CD4-positive, alpha-beta memory T cell (primary cell): ENCODE results near the gene RASGRF2. TPM values are rescaled to one million over a fixed set of nuclear protein-coding genes. Genes with fewer than 3 reads are reported as not detected.

Experiments
- CTCF ChIA-PET: fragments of 350-600 bp; sonication (Branson Sonifier 250); formaldehyde crosslinking; loops from one replicate; lab custom pipeline; 2021; ENCODE audit warnings: inconsistent platforms; ENCODE audit not compliant: partially characterized antibody; lab: Charles Lee
- POLR2A ChIA-PET: fragments of 350-600 bp; sonication (Branson Sonifier 250); formaldehyde crosslinking; loops from one replicate; lab custom pipeline; 2021; ENCODE audit not compliant: partially characterized antibody; lab: Charles Lee
- DNase-seq, 5 donors: peaks; one replicate each; pipeline versions ENCODE4 v3.0.0 to v3.0.0-alpha.2; 2020 to 2022; ENCODE audit warnings: mixed read lengths in 1 of 5
- H3K27ac ChIP-seq: one replicate; pipeline ENCODE4 v1.7.0; 2013; ENCODE audit warnings: low read depth, low read length
- H3K27me3 ChIP-seq: 2 replicates; pipeline ENCODE4 v1.7.0; 2013; ENCODE audit warnings: mild to moderate bottlenecking, low read length, moderate library complexity; ENCODE audit not compliant: insufficient read depth
- H3K36me3 ChIP-seq: 2 replicates; pipeline ENCODE4 v1.7.0; 2013; ENCODE audit warnings: mild to moderate bottlenecking, low read length, moderate library complexity; ENCODE audit not compliant: insufficient read depth
- H3K4me1 ChIP-seq: 2 replicates; pipeline ENCODE4 v1.7.0; 2013; ENCODE audit warnings: mild to moderate bottlenecking, low read length, moderate library complexity; ENCODE audit not compliant: insufficient read depth
- H3K4me3 ChIP-seq, 2 donors: one replicate each; pipeline ENCODE4 v1.7.0; 2013; ENCODE audit warnings: low read length in 2 of 2, mild to moderate bottlenecking in 1 of 2
- H3K9me3 ChIP-seq, 2 donors: one replicate each; pipeline ENCODE4 v1.7.0; 2013; ENCODE audit warnings: low read length in 2 of 2, control low read depth in 1 of 2; ENCODE audit not compliant: control insufficient read depth in 1 of 2
- H3K27ac Mint-ChIP-seq, 7 donors: one replicate each; pipeline ENCODE4 v1.8.0; 2020 to 2021; ENCODE audit warnings: mixed read lengths in 7 of 7, mild to moderate bottlenecking in 6 of 7, inconsistent platforms in 3 of 7, moderate library complexity in 3 of 7
- H3K27me3 Mint-ChIP-seq, 2 donors: one replicate each; pipeline ENCODE4 v1.8.0; 2020 to 2021; ENCODE audit warnings: mixed read lengths in 2 of 2
- H3K36me3 Mint-ChIP-seq, 2 donors: one replicate each; pipeline ENCODE4 v1.8.0; 2020 to 2021; ENCODE audit warnings: mixed read lengths in 2 of 2, inconsistent platforms in 1 of 2, mild to moderate bottlenecking in 1 of 2
- H3K4me1 Mint-ChIP-seq, 4 donors: one replicate each; pipeline ENCODE4 v1.8.0; 2020 to 2021; ENCODE audit warnings: mixed read lengths in 4 of 4, mild to moderate bottlenecking in 1 of 4
- H3K4me3 Mint-ChIP-seq, 8 donors: one replicate each; pipeline ENCODE4 v1.8.0; 2020 to 2021; ENCODE audit warnings: mixed read lengths in 8 of 8, mild to moderate bottlenecking in 7 of 8, moderate library complexity in 6 of 8, inconsistent platforms in 3 of 8
- H3K9me3 Mint-ChIP-seq, 8 donors: one replicate each; pipeline ENCODE4 v1.8.0; 2020 to 2021; ENCODE audit warnings: mixed read lengths in 8 of 8, mild to moderate bottlenecking in 5 of 8, inconsistent platforms in 3 of 8, moderate library complexity in 1 of 8
- intact Hi-C: fragments of 100-400 bp; cut with micrococcal nuclease; formaldehyde crosslinking; loops from one replicate; pipeline ENCODE4 v1.15.1; 2023
- polyA plus RNA-seq, 2 donors: library from polyadenylated mRNA; unstranded; fragments of 300-500 nt; fragmentation: Illumina TruSeq; gene quantifications; one replicate each; pipeline ENCODE4 v1.2.3, GENCODE V29; 2021
- total RNA-seq, 2 experiments: library from RNA; stranded (reverse); gene quantifications; one replicate each; pipeline ENCODE4 v1.2.3, GENCODE V29; 2021

RASGRF2 gene
- total and polyA plus RNA-seq, 4 experiments from 2014 or later, result 10.0 to 39.3 (median 25.3) TPM

DNA sequence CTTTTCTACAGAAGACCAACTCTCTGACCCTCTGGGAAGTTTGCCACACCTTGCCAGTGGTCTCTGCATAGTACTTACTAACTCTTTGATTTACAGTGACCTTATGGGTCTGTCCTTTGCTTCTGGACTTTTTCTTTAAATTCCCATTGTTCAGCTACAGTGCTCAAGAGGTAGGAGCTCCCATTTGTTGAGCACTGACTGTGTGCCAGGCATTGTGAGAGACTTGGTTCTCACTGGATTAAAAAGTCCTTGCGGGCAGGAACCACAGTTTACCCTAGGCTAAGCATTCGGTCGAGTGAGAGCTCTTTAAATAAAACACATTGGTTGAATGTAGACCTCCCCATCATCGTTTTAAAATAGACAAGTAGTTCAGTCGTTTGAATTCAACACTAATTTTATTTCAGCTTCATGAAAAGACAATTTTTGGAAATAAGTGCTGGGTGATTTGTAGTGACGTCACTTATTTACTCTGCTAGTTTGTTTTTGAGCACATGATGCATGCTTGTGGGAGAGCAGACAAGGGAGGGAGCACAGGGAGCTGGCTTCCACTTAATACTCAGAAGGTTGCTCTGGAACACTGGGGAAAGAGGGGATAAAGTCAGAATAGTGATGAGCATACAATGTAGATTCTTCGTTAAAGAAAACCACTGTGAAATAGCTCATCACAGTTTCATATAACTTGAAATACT, 27.1 kb downstream of the RASGRF2 start:
- ChIA-PET POLR2A (interaction anchor here (1.1 to 1.7 kb wide), 3 partner anchors 10 to 20 kb away, joined by 3 to 6 read pairs (median 5); no protein-coding TSS in a partner anchor), CTCF (interaction anchor here (0.7 to 2.0 kb wide), 7 partner anchors 8 to 121 kb away, joined by 3 to 10 read pairs (median 3); no protein-coding TSS in a partner anchor)
- H3K27ac ChIP-seq, result no peak overlapping the region
- H3K36me3 ChIP-seq, result no peaks in the 10 kb centered on the region
- H3K9me3 ChIP-seq, result no peaks in the 10 kb centered on the region
- no peak for DNase-seq
- Mint-ChIP-seq H3K27me3 (no peaks in the 10 kb centered on the region), H3K4me1 (peaks cover 41 to 79% (median 66%) of the 10 kb centered on the region in 4 donors), H3K4me3 (peak overlapping the region in 5 of 8 donors; percentile 4 to 53 (median 27)), H3K27ac (peak overlapping the region in 3 of 7 donors; percentile 7 to 91 (median 36)), H3K36me3 (peaks cover 2 to 10% of the 10 kb centered on the region in 2 donors), H3K9me3 (no peaks in the 10 kb centered on the region)
- H3K4me1 ChIP-seq, result peaks cover 52% of the 10 kb centered on the region
- no peak overlapping the region for H3K4me3 ChIP-seq
- intact Hi-C loops, result no loop called here
- H3K27me3 ChIP-seq, result no peaks in the 10 kb centered on the region

DNA sequence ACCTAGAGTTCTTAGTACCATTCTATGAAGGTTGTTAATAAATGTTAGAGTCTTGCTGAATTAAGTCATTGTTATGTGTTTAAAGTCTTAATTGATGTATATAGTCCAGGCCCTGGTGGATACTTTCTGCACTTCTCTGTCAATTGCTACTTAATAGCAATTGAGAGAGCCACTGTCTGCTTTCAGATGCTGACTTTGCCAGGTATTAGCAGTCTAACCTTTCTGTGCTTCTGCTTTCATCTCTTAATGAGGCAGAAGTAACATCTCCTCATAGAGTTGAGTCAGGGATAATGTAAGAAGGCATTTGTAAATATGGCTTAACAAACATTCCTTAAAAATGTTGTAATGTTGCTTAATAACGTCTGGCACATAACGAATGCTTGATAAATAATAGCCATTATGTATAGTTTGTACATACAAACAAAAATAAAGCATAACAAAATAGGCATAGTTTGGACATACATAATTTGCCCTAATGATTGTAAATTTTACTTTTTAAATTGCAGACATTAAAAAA, 28.3 kb downstream of the RASGRF2 start:
- Histone ChIP-seq H3K36me3 (no peaks in the 10 kb centered on the region), H3K9me3 (no peaks in the 10 kb centered on the region), H3K27ac (no peak overlapping the region), H3K4me3 (no peak overlapping the region), H3K4me1 (peaks cover 56% of the 10 kb centered on the region), H3K27me3 (no peaks in the 10 kb centered on the region)
- ChIA-PET CTCF (no interaction called here), POLR2A (no interaction called here)
- H3K36me3 Mint-ChIP-seq, result peaks cover 4 to 5% of the 10 kb centered on the region in 2 donors
- no peaks in the 10 kb centered on the region for H3K9me3 Mint-ChIP-seq
- peak overlapping the region in 2 of 8 donors; percentile 14 to 26 for H3K4me3 Mint-ChIP-seq
- intact Hi-C loops, result loop anchor here (2.0 kb wide), 1 partner anchor 18 kb away; no protein-coding TSS in a partner anchor
- H3K27ac Mint-ChIP-seq, result peak overlapping the region in 1 of 7 donors; percentile 7
- H3K4me1 Mint-ChIP-seq, result peaks cover 50 to 82% (median 71%) of the 10 kb centered on the region in 4 donors
- no peaks in the 10 kb centered on the region for H3K27me3 Mint-ChIP-seq
- no peak for DNase-seq

DNA sequence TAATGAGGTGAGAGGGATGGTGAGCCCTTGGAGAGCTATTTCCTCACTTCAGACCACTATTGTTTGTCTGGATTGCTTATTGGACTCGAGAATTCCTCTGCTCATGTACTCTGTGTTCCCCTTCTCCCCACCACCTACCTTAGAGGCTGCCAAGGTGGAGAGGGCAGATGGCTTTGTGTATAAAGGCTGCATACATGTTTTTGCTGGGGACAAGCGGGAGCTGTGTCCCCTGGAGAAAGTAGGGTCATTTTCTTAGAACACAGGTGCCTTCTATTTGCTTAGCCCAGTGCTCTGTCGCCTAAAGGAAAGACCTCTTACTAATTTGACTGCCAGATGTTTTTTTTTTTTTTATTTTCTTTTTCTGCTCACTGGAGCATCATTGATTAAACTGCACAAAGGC, 29.7 kb downstream of the RASGRF2 start:
- H3K4me3 ChIP-seq, result no peak overlapping the region
- H3K9me3 ChIP-seq, result no peaks in the 10 kb centered on the region
- peaks cover 47 to 88% (median 71%) of the 10 kb centered on the region in 4 donors for H3K4me1 Mint-ChIP-seq
- no peaks in the 10 kb centered on the region for H3K9me3 Mint-ChIP-seq
- no peak overlapping the region for H3K4me3 Mint-ChIP-seq
- H3K36me3 Mint-ChIP-seq, result peaks cover 0 to 6% of the 10 kb centered on the region in 2 donors
- H3K27ac Mint-ChIP-seq, result no peak overlapping the region
- CTCF ChIA-PET, result no interaction called here
- peaks cover 59% of the 10 kb centered on the region for H3K4me1 ChIP-seq
- no peaks in the 10 kb centered on the region for H3K36me3 ChIP-seq
- DNase-seq, result no peak
- H3K27me3 ChIP-seq, result no peaks in the 10 kb centered on the region
- POLR2A ChIA-PET, result interaction anchor here (1.1 to 1.2 kb wide), 2 partner anchors 17 to 29 kb away, joined by 5 to 6 read pairs; partner anchors contain the start of gene RASGRF2
- intact Hi-C loops, result loop anchor here (2.0 kb wide), 1 partner anchor 17 kb away; no protein-coding TSS in a partner anchor
- H3K27me3 Mint-ChIP-seq, result no peaks in the 10 kb centered on the region
- no peak overlapping the region for H3K27ac ChIP-seq

DNA sequence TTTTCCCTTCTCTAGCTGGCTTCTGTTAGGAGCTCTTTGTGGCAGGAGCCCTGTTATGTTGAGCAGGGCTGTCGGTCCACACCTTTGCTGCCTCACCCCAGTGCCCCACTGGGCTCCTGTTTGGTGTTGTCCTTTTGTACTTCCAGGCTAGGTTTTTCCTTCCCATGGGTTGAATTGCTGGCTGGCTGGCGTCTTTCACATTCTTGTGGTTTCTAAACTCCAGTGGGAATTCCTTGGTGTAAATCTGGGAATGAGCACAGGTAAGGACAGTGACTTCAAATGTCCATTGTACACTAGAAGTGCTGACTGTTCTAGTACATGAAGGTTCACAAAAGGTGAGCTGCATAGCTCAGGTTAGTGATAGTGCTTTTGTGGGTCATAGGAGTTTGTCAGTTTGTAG, 30.4 kb downstream of the RASGRF2 start:
- intact Hi-C loops, result no loop called here
- Histone ChIP-seq H3K27ac (no peak overlapping the region), H3K27me3 (no peaks in the 10 kb centered on the region), H3K36me3 (no peaks in the 10 kb centered on the region), H3K4me3 (no peak overlapping the region), H3K9me3 (no peaks in the 10 kb centered on the region), H3K4me1 (peaks cover 58% of the 10 kb centered on the region)
- POLR2A ChIA-PET, result interaction anchor here (1.1 to 1.2 kb wide), 2 partner anchors 16 to 30 kb away, joined by 5 to 6 read pairs; partner anchors contain the start of gene RASGRF2
- Mint-ChIP-seq H3K4me3 (peak overlapping the region in 1 of 8 donors; percentile 36), H3K27me3 (no peaks in the 10 kb centered on the region), H3K9me3 (no peaks in the 10 kb centered on the region), H3K36me3 (peaks cover 0 to 6% of the 10 kb centered on the region in 2 donors), H3K27ac (peak overlapping the region in 3 of 7 donors; percentile 73 to 81 (median 77)), H3K4me1 (peaks cover 44 to 83% (median 68%) of the 10 kb centered on the region in 4 donors)
- CTCF ChIA-PET, result no interaction called here
- DNase-seq, result no peak

DNA sequence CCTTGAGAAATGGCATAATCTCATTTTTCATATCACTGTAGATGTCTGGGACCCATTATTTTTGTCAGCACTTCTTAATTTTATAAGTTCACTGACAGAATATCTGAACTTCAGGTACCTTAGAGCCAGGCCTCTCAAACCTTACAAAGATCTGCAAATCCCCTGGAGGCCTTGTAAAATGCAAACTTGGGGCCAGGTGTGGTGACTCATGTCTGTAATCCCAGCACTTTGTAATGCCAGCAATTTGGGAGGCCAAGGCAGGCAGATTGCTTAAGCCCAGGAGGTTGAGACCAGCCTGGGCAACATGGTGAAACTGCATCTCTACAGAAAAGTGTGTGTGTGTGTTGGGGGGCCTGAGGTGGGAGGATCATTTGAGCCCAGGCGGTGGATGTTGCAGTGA, 30.8 kb downstream of the RASGRF2 start:
- no peaks in the 10 kb centered on the region for H3K9me3 Mint-ChIP-seq
- no peak overlapping the region for H3K27ac ChIP-seq
- H3K4me3 ChIP-seq, result no peak overlapping the region
- peaks cover 41 to 84% (median 68%) of the 10 kb centered on the region in 4 donors for H3K4me1 Mint-ChIP-seq
- intact Hi-C loops, result no loop called here
- DNase-seq, result no peak
- no peaks in the 10 kb centered on the region for H3K36me3 ChIP-seq
- H3K9me3 ChIP-seq, result no peaks in the 10 kb centered on the region
- H3K27me3 ChIP-seq, result no peaks in the 10 kb centered on the region
- ChIA-PET POLR2A (no interaction called here), CTCF (interaction anchor here (0.5 kb wide), 1 partner anchor 295 kb away, joined by 3 read pairs; no protein-coding TSS in a partner anchor)
- no peaks in the 10 kb centered on the region for H3K27me3 Mint-ChIP-seq
- H3K4me1 ChIP-seq, result peaks cover 58% of the 10 kb centered on the region
- H3K27ac Mint-ChIP-seq, result peak overlapping the region in 3 of 7 donors; percentile 42 to 77 (median 73)
- H3K4me3 Mint-ChIP-seq, result peak overlapping the region in 1 of 8 donors; percentile 36
- H3K36me3 Mint-ChIP-seq, result peaks cover 0 to 6% of the 10 kb centered on the region in 2 donors

DNA sequence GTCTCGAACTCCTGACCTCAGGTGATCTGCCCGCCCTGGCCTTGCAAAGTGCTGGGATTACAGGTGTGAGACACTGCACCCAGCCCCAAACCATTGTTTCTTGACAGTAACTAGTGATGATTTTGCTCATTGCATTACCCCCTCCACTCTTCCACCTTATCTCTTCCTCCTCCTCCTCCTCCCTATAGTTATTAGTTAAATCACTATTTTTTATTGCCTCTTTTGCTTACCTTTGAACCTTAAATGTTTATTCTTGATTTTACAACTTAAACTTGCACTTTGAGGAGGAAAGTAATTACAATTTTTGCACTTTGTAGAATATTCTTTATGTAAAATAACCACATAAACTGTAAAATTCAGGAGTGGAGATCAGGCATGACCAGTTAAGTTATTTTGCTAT, 35.7 kb downstream of the RASGRF2 start:
- Histone ChIP-seq H3K4me3 (no peak overlapping the region), H3K36me3 (no peaks in the 10 kb centered on the region), H3K27me3 (no peaks in the 10 kb centered on the region), H3K27ac (no peak overlapping the region), H3K4me1 (peaks cover 63% of the 10 kb centered on the region), H3K9me3 (no peaks in the 10 kb centered on the region)
- Mint-ChIP-seq H3K9me3 (no peaks in the 10 kb centered on the region), H3K36me3 (peaks cover 3 to 6% of the 10 kb centered on the region in 2 donors), H3K4me3 (peak overlapping the region in 2 of 8 donors; percentile 47 to 52), H3K27me3 (no peaks in the 10 kb centered on the region), H3K27ac (peak overlapping the region in 4 of 7 donors; percentile 0 to 72 (median 26)), H3K4me1 (peaks cover 35 to 84% (median 58%) of the 10 kb centered on the region in 4 donors)
- intact Hi-C loops, result no loop called here
- no peak for DNase-seq
- ChIA-PET POLR2A (interaction anchor here (1.2 to 4.1 kb wide), 2 partner anchors 13 to 15 kb away, joined by 3 to 21 read pairs; no protein-coding TSS in a partner anchor), CTCF (interaction anchor here (1.7 kb wide), 1 partner anchor 12 kb away, joined by 4 read pairs; no protein-coding TSS in a partner anchor)

DNA sequence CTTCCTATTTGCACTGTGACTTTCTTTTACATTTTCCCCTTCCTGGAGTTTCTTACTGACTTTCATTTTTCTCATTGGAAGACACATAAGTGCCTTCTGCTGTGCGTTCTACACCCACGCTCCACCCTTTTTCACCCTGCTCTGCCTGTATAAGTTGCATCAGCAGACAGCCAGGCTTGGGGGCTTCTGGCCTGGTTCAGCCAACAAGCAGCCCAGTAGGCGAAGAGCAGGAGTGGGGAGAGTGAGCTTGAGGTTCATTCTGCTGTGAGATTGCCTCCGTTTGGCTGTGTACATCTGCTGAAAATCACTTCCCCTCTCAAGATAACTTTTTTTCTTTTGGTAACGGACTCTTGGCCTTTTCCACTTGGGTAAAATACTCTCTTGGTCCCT, 38.4 kb downstream of the RASGRF2 start:
- Mint-ChIP-seq H3K27ac (peak overlapping the region; percentile 25 to 90 (median 72)), H3K27me3 (no peaks in the 10 kb centered on the region), H3K4me3 (peak overlapping the region; percentile 56 to 83 (median 75)), H3K9me3 (no peaks in the 10 kb centered on the region), H3K36me3 (peaks cover 2 to 3% of the 10 kb centered on the region in 2 donors), H3K4me1 (peaks cover 37 to 81% (median 58%) of the 10 kb centered on the region in 4 donors)
- Histone ChIP-seq H3K36me3 (no peaks in the 10 kb centered on the region), H3K9me3 (no peaks in the 10 kb centered on the region), H3K4me3 (peak overlapping the region in 1 of 2 donors; percentile 2), H3K4me1 (peaks cover 66% of the 10 kb centered on the region), H3K27ac (no peak overlapping the region), H3K27me3 (no peaks in the 10 kb centered on the region)
- DNase-seq, result no peak
- ChIA-PET POLR2A (interaction anchor here (2.3 to 4.1 kb wide), 2 partner anchors 10 to 12 kb away, joined by 5 to 21 read pairs; no protein-coding TSS in a partner anchor), CTCF (no interaction called here)
- intact Hi-C loops, result no loop called here
